HCT116 (cell line): ENCODE results near the gene EPHA8.

Experiments
- EZH2 ChIP-seq: fragments of 200-600 bp; sonication (generic); IDR thresholded peaks from 2 replicates; pipeline ENCODE4 v1.6.1; 2017; ENCODE audit warnings: antibody characterized with exemption, mixed run types
- EZH2phosphoT487 ChIP-seq: fragments of 200-600 bp; IDR thresholded peaks from 2 replicates; pipeline ENCODE4 v1.6.1; 2018; ENCODE audit warnings: antibody characterized with exemption, borderline replicate concordance
- POLR2A ChIP-seq: IDR thresholded peaks from 2 replicates; pipeline ENCODE4 v1.7.0; 2011; ENCODE audit warnings: borderline replicate concordance; ENCODE audit not compliant: insufficient read depth, insufficient read length; ENCODE audit errors: extremely low read depth
- SIN3A ChIP-seq: IDR thresholded peaks from 2 replicates; pipeline ENCODE4 v1.6.1; 2012; ENCODE audit warnings: low read depth

DNA sequence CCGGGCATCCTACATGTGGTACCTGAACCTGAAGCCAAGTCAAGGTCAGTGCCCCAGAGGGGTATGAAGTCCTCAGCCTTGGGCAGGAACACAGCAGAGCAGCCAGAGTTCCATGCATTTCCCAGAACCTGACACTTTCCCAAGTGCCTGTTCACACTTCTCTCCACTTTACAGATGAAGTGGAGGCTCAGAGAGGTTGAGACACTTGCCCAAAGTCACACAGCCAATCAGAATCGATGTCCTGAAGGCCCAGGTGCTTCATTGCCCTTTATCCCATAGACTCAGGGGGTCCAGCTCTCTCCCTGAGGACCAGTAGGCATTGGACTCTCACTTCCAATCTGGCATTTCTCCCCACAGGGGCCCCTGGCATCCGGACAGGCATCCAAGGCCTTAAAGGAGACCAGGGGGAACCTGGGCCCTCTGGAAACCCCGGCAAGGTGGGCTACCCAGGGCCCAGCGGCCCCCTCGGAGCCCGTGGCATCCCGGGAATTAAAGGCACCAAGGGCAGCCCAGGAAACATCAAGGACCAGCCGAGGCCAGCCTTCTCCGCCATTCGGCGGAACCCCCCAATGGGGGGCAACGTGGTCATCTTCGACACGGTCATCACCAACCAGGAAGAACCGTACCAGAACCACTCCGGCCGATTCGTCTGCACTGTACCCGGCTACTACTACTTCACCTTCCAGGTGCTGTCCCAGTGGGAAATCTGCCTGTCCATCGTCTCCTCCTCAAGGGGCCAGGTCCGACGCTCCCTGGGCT lies 75.4 kb downstream of the EPHA8 start:
- TF ChIP-seq EZH2phosphoT487 (no peak), EZH2 (no peak), SIN3A (no peak), POLR2A (no peak)
